Caco-2 (cell line): Measurements from ENCODE around the gene KCNMB1. TPM values are rescaled to one million over a fixed set of nuclear protein-coding genes. Genes with fewer than 3 reads are reported as not detected.

ENCODE experiments used
- BruUV-seq: library from RNA; stranded (reverse); fragments of 400-500 nt; replicated peaks from 2 replicates; lab custom pipeline; 2021; lab: Mats Ljungman, UMichigan
- CTCF ChIA-PET: fragments of 300-600 bp; sonication (Branson Sonifier 250); formaldehyde crosslinking; loops from one replicate; lab custom pipeline; 2022; ENCODE audit warnings: antibody characterized with exemption; lab: Charles Lee
- POLR2A ChIA-PET: fragments of 300-600 bp; sonication (Branson Sonifier 250); formaldehyde crosslinking; loops from one replicate; lab custom pipeline; 2022; ENCODE audit warnings: antibody characterized with exemption; lab: Charles Lee
- DNase-seq, 2 experiments: peaks; one replicate each; pipeline versions ENCODE4 v3.0.0 to v3.0.0-alpha.2; 2020 to 2022
- H3K27me3 ChIP-seq: replicated peaks from 2 replicates; pipeline ENCODE4 v1.6.0; 2011; ENCODE audit warnings: low read length; ENCODE audit not compliant: control insufficient read depth, insufficient read depth
- H3K36me3 ChIP-seq: 2 replicates; pipeline ENCODE4 v1.5.1; 2011; ENCODE audit warnings: low read length; ENCODE audit not compliant: control insufficient read depth, insufficient read depth
- H3K4me1 ChIP-seq: fragments of 250-450 bp; sonication (Bioruptor Pico); 2 replicates; pipeline ENCODE4 v1.5.1; 2020; ENCODE audit warnings: mild to moderate bottlenecking
- H3K4me3 ChIP-seq: 2 replicates; pipeline ENCODE4 v1.5.1; 2011; ENCODE audit warnings: low read depth, mild to moderate bottlenecking, control low read depth, low read length
- H3K9me3 ChIP-seq: fragments of 250-450 bp; sonication (Bioruptor Pico); 2 replicates; pipeline ENCODE4 v1.5.1; 2020; ENCODE audit warnings: mild to moderate bottlenecking, moderate library complexity
- H3K27ac Mint-ChIP-seq: one replicate; pipeline ENCODE4 v1.8.0; 2022; ENCODE audit warnings: mixed read lengths; ENCODE audit not compliant: unreplicated experiment
- H3K27me3 Mint-ChIP-seq: one replicate; pipeline ENCODE4 v1.8.0; 2022; ENCODE audit warnings: mixed read lengths; ENCODE audit not compliant: insufficient read depth, unreplicated experiment
- H3K36me3 Mint-ChIP-seq: one replicate; pipeline ENCODE4 v1.8.0; 2022; ENCODE audit warnings: mild to moderate bottlenecking, mixed read lengths; ENCODE audit not compliant: insufficient read depth, unreplicated experiment
- H3K4me1 Mint-ChIP-seq: one replicate; pipeline ENCODE4 v1.8.0; 2022; ENCODE audit warnings: low read depth, mixed read lengths; ENCODE audit not compliant: unreplicated experiment
- H3K4me3 Mint-ChIP-seq: one replicate; pipeline ENCODE4 v1.8.0; 2022; ENCODE audit warnings: mild to moderate bottlenecking, moderate library complexity, mixed read lengths; ENCODE audit not compliant: unreplicated experiment
- H3K9me3 Mint-ChIP-seq: one replicate; pipeline ENCODE4 v1.8.0; 2022; ENCODE audit warnings: mixed read lengths; ENCODE audit not compliant: unreplicated experiment
- intact Hi-C: fragments of 100-400 bp; cut with micrococcal nuclease; formaldehyde crosslinking; loops from one replicate; pipeline ENCODE4 v1.10.0; 2022; ENCODE audit not compliant: unreplicated experiment
- total RNA-seq: library from RNA; stranded (reverse); gene quantifications from 2 replicates; pipeline ENCODE4 v1.2.3, GENCODE V29; 2022
- TF ChIP-seq, protein P1 (sequence below), 2 experiments: fragments of 200-600 bp in 1 of 2; IDR thresholded peaks; 1 replicate in 1 of 2; 2 replicates in 1 of 2; pipeline versions ENCODE4 v1.5.1 to v1.8.0; 2011 to 2022; ENCODE audit warnings: antibody characterized with exemption in 1 of 2, control low read depth in 1 of 2, inconsistent platforms in 1 of 2, low read depth in 1 of 2, low read length in 1 of 2, mild to moderate bottlenecking in 1 of 2, moderate library complexity in 1 of 2; ENCODE audit not compliant: insufficient read depth in 1 of 2, severe bottlenecking in 1 of 2, unreplicated experiment in 1 of 2

The KCNMB1 gene
- total RNA-seq, 1 experiment from 2014 or later, result not detected

DNA sequence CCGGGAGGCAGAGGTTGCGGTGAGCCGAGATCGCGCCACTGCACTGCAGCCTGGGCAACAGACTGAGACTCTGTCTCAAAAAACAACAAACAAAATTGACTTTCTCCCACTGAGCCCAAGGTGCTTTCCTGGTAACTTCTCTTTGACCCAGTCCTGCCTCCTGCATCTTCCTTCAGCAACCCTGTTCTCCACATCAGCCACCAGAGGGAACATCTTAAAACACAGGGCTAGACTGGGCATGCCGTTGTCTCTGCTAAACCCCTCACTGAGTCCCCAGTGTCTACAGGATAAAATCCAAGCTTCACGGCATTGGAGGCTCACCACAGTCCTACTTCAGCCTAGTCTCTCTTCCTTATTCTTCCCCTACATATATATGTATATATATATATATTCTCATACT lies 39.8 kb upstream of the KCNMB1 start:
- no peaks in the 10 kb centered on the region for H3K9me3 ChIP-seq
- Mint-ChIP-seq H3K27me3 (peaks cover 28% of the 10 kb centered on the region), H3K36me3 (no peaks in the 10 kb centered on the region), H3K27ac (no peak overlapping the region), H3K4me3 (no peak overlapping the region), H3K4me1 (no peaks in the 10 kb centered on the region), H3K9me3 (peaks cover 9% of the 10 kb centered on the region)
- BruUV-seq, result no TSS peak
- intact Hi-C loops, result no loop called here
- ChIA-PET POLR2A (no interaction called here), CTCF (no interaction called here)
- H3K4me3 ChIP-seq, result no peak overlapping the region
- H3K36me3 ChIP-seq, result no peaks in the 10 kb centered on the region
- H3K27me3 ChIP-seq, result peaks cover 2% of the 10 kb centered on the region
- TF ChIP-seq, protein P1, sequence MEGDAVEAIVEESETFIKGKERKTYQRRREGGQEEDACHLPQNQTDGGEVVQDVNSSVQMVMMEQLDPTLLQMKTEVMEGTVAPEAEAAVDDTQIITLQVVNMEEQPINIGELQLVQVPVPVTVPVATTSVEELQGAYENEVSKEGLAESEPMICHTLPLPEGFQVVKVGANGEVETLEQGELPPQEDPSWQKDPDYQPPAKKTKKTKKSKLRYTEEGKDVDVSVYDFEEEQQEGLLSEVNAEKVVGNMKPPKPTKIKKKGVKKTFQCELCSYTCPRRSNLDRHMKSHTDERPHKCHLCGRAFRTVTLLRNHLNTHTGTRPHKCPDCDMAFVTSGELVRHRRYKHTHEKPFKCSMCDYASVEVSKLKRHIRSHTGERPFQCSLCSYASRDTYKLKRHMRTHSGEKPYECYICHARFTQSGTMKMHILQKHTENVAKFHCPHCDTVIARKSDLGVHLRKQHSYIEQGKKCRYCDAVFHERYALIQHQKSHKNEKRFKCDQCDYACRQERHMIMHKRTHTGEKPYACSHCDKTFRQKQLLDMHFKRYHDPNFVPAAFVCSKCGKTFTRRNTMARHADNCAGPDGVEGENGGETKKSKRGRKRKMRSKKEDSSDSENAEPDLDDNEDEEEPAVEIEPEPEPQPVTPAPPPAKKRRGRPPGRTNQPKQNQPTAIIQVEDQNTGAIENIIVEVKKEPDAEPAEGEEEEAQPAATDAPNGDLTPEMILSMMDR (IDR thresholded peaks at IDR 0.05; ENCODE audit: insufficient read depth in 1 of 2, low read depth in 1 of 2, low read length in 1 of 2, severe bottlenecking in 1 of 2, unreplicated experiment in 1 of 2), result peak in 1 of 2 experiments; percentile 36
- peak in 1 of 2 experiments; percentile 5 for DNase-seq
- no peaks in the 10 kb centered on the region for H3K4me1 ChIP-seq

DNA sequence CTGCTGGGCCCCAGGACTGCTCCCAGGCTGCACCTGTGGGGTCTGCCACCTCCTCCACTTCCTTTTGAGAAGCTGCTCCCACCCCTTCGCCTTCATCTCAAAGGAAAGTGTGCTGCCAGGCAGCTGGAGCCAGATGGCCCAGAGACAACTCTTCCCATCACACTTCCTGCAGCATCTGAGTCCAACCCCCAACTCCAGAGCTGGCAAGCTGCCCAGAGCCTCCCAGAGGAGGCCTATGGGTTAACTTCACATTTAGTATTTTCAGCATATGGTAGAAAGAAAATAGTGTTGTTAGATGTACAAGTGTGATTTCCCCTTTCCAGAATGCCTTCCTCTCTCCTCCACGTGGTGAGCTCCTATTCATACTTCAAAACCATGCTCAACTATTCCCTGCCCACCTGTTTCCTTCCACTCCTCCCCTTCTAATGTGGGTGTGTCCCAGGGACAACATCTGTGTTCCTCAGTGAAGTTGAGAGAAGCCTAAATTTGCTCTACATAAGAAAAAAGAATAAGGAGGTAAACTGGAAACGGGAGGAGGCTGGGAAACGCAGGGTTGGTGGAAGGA lies 38.6 kb upstream of the KCNMB1 start:
- H3K4me1 ChIP-seq, result no peaks in the 10 kb centered on the region
- DNase-seq, result no peak
- Mint-ChIP-seq H3K4me1 (no peaks in the 10 kb centered on the region), H3K36me3 (no peaks in the 10 kb centered on the region), H3K4me3 (no peak overlapping the region), H3K27ac (no peak overlapping the region), H3K27me3 (peaks cover 29% of the 10 kb centered on the region), H3K9me3 (peaks cover 6% of the 10 kb centered on the region)
- intact Hi-C loops, result no loop called here
- no peak overlapping the region for H3K4me3 ChIP-seq
- H3K9me3 ChIP-seq, result no peaks in the 10 kb centered on the region
- BruUV-seq, result no TSS peak
- TF ChIP-seq, protein P1 (IDR thresholded peaks at IDR 0.05; ENCODE audit: insufficient read depth in 1 of 2, low read depth in 1 of 2, low read length in 1 of 2, severe bottlenecking in 1 of 2, unreplicated experiment in 1 of 2), result no peak
- H3K36me3 ChIP-seq, result no peaks in the 10 kb centered on the region
- ChIA-PET CTCF (no interaction called here), POLR2A (no interaction called here)
- H3K27me3 ChIP-seq, result peaks cover 2% of the 10 kb centered on the region

DNA sequence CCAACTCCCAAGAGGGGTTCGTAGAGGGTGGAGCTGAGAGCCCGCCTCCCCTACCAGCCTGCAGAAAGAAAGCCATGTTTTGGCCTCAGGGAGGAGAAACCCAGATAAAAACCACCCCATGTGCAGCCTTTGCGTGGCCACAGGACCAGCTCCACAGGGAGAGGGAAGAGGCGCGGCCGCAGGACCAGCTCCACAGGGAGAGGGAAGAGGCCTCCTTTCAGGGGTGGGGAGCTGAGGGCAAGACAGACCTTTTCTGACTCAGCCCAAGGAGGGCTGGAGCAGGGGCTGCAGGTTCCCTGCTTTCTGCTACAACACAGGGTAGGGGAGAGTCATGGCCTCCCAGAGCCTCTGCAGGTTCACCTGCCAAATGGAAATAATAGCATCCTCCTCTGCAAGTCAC lies 37.6 kb upstream of the KCNMB1 start:
- Histone ChIP-seq H3K4me3 (no peak overlapping the region), H3K9me3 (no peaks in the 10 kb centered on the region), H3K36me3 (no peaks in the 10 kb centered on the region), H3K4me1 (no peaks in the 10 kb centered on the region), H3K27me3 (peaks cover 2% of the 10 kb centered on the region)
- TF ChIP-seq, protein P1 (IDR thresholded peaks at IDR 0.05; ENCODE audit: insufficient read depth in 1 of 2, low read depth in 1 of 2, low read length in 1 of 2, severe bottlenecking in 1 of 2, unreplicated experiment in 1 of 2), result no peak
- Mint-ChIP-seq H3K4me3 (no peak overlapping the region), H3K9me3 (no peaks in the 10 kb centered on the region), H3K27ac (no peak overlapping the region), H3K36me3 (no peaks in the 10 kb centered on the region), H3K27me3 (peaks cover 23% of the 10 kb centered on the region), H3K4me1 (no peaks in the 10 kb centered on the region)
- ChIA-PET CTCF (interaction anchor here (0.5 kb wide), 1 partner anchor 15 kb away, joined by 4 read pairs; no protein-coding TSS in a partner anchor), POLR2A (no interaction called here)
- BruUV-seq, result no TSS peak
- intact Hi-C loops, result no loop called here
- no peak for DNase-seq
